Stimulated activated CD4-positive, alpha-beta T cell treated with anti-CD3 and anti-CD28 coated beads, Interleukin-1b, Interleukin-23, amount 100 ng/mL, for 24 hours (primary cell): Measurements from ENCODE around the gene RAI14.
"Not testable (repeated sequence)": the region's sequence is repeated elsewhere in the genome, so short reads cannot be mapped to it uniquely, and the experiment has no call there.

ENCODE experiments used
- DNase-seq, 4 experiments: peaks; one replicate each; pipeline ENCODE4 v3.0.0-alpha.2; 2020; ENCODE audit warnings: low read depth in 4 of 4, low spot score in 1 of 4

The RAI14 gene

DNA sequence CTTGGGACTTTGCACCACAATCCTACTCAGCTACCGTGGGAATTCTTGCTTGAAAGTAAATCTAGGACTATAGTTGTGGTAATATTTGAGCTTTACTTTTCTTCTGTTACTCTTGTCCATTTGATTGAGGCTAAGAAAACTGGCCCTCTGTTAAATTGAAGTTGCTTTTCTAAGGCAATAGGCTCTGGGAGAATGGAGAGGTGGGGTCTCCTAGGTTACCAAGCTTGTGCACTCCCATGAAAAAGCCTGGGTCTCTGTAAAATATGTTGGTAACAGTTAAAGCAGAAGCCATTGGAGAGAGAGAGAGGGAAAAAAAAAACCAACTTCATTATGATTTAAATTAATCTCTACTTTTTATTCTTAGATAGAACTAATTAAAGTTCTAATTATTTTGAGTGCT is 68.6 kb downstream of the RAI14 start:
- DNase-seq, result no peak

DNA sequence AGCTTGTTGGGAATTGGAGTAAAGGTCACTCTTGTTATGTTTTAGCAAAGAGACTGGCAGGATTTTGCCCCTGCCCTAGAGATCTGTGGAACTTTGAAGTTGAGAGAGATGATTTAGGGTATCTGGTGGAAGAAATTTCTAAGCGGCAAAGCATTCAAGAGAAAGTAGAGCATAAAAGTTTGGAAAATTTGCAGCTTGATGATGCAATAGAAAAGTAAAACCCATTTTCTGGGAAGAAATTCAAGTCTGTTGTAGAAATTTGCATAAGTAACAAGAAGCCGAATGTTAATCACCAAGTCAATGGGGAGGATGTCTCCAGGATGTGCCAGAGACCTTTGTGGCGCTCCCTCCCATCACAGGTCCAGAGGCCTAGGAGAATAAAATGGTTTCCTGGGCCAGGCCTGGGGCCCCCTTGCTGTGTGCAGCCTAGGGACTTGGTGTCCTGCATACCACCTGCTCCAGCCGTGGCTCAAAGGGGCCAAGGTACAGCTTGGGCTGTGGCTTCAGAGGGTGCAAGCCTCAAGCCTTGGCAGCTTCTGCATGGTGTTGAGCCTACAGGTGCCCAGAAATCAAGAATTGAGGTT is 71.1 kb downstream of the RAI14 start:
- DNase-seq, result not testable (repeated sequence)

DNA sequence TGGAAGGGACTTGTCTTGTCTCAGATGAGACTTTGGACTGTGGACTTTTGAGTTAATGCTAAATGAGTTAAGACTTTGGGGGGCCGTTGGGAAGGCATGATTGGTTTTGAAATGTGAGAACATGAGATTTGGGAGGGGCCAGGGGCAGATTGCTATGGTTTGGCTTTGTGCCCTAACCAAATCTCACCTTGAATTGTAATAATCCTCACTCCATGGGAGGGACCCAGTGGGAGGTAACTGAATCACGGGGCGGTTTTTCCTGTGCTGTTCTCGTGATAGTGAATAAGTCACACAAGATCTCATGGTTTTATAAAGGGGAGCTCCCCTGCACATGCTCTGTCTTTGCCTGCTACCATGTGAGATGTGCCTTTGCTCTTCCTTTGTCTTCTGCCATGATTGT is 72.1 kb downstream of the RAI14 start:
- DNase-seq, result no peak

DNA sequence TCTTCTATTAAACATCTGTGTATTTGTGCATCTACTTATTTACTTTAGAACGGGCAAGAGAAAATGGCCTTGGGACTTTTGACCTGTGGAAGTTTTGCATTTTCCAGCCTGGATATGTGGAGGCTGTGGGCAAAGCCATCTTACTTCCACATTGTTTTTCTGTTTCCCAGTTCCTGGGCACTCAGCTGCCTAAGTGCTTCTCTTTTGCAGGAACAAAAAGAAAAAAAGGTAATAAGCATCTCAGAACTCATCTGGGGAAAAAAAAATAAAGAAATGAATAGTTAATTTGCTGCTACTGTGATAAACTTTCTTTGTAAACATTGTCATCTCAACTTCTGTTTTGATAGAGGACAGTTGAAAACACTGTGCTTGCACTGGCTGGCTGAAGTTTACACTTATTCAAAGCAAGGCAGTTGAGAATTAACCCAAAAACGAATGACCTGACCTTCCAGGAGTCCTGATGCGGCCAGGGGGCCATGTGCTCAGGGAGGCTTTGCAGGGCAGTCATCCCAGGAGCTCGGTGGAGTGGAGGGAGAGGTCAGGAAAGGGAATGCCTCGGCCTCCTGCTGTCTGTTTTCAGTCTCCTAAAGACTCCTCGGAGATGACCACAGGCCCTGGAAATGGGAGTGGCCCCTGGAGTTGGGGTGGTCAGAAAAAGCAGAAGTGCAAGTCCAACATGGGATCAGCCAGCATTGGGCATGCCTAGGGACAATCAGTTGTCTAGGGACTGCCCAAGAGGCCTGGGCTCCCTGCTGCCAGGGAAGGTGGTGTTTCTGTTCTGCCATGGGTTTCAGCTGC is 75.5 kb downstream of the RAI14 start:
- DNase-seq, result no peak

DNA sequence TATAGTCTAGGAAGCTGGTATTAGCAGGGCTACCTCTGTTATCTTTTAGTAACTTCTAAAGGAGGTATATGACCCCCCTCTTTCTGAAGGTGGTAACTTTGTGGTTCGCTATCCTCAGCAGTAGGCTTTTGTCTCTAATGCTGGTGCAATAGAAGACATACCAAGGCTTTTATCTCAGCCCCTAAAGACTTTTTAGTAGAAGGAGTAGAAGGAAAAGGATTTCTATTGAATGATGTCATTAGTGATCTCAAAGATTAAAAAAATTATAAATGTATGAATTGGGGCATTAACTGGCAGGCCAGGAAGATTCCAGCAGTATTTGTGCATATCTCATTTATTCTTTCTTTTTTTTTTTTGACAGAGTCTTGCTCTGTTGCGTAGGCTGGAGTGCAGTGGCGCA is 78.2 kb downstream of the RAI14 start:
- no peak for DNase-seq

DNA sequence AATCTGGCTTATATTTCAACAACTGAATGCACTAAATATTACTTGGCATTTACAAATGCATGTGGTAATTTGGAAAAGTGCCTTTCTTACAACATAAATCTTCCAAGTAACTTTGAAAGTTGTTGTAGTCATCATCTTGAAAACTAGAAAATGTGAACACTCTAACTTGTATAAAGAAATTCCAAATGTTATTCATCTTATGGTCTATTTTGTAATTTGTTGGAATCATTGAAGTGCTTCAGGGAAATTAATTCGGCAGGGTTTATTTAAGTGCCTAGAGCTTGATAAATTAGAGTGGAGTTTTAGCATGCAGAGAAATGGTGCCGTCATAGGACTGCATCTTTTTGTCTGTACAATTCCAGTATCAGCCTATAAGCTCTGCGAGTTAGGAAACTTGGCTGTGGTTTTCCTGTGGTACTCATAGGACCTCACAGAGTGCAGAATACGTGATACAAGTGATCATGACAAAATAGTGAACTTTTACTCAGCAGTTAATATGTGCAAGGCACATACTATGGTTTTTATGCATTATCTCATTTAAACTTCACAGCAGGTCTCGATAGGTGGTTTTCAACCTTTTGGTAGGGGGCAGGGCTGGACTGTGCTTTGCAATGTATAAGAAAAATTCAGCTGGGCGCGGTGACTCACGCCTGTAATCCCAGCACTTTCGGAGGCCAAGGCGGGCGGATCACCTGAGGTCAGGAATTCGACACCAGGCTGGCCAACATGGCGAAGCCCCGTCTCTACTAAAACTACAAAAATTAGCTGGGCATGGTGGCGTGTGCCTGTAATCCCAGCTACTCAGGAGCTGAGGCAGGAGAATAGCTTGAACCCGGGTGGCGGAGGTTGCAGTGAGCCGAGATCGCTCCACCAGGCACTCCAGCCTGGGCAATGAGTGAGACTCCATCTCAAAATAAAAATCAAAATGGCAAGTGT is 79.6 kb downstream of the RAI14 start:
- no peak for DNase-seq

DNA sequence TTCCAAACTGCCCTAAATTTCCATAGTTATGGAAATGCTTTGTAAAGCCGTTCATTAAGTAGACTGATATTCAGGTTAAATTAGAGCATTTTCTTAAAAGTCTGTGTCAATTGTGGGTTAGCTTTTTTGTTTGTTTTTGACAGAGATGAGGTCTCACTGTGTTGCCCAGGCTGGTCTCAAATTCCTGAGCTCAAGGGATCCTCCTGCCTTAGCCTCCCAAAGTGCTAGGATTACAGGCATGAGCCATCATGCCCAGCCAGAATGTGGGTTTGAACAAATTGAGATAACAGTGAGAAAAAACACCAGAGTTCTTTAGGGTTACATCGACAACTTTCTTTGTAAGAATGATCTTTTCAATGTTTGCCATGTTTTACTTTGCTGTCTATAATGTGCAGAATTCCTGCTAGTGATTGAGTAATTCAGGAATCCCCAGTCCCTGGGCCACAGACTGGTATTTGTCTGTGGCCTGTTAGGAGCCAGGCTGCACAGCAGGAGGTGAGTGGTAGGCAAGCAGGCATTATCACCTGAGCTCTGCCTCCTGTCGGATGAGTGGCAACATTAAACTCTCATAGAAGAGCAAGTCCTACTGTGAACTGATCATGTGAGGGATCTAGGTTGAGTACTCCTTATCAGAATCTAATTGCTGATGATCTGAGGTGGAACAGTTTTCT is 80.5 kb downstream of the RAI14 start:
- DNase-seq, result no peak

DNA sequence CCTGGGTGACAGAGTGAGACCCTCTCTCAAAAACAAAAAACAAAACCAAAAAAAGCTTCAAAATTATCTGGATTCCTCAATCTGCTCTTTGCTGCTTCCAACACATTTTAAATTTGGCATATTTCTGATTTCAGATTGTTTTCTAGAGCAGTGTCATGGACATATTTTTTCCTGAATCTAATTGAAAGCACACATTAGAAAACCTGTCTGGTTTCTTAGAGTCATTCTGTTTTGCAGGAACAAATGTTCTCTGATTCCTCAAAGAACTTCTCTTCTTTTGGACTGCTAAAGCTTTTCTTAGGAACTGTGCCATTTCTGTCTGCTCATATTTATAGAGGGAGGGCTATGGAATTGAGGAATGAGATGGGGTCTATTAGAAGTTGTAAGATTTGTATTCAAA is 81.6 kb downstream of the RAI14 start:
- DNase-seq, result no peak

DNA sequence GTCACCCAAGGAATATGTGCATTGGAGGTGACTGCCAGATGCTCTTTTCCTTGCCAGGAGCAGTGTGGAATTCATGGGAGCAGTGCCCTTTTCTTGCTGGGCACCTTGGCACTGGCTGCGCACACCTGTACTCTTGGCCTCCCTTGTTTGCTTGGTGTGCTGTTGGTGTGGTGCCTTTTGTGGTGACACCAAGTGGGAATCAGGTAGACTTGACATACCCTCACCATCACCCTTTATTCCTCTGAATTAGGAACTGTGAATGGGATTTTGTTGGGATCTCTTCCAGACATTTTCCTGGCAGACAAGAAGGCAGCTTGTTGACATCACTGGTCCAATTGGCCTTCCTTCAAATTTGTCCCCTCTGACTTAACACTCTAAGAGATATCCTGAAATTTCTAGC is 82.3 kb downstream of the RAI14 start:
- no peak for DNase-seq

DNA sequence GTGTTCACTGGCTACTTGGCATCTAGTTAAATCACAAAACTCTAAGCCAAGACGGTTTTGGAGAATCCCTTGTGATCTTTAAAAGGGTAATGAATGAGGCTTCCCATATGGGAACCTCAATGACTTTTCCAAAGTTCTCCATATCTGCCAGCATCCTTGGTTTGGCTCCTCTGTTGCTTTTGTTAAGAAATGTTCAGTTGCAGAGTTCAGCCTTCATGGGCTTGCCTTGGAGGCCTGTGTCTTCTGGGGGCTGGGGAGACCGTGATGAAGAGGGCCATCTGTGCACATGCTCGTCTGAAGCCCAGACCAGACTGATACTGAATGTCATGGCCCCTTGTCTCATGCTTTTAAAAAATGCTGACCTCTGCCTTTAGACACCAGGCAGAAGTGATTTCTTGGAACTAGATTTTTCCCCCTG is 84.3 kb downstream of the RAI14 start:
- DNase-seq, result no peak

DNA sequence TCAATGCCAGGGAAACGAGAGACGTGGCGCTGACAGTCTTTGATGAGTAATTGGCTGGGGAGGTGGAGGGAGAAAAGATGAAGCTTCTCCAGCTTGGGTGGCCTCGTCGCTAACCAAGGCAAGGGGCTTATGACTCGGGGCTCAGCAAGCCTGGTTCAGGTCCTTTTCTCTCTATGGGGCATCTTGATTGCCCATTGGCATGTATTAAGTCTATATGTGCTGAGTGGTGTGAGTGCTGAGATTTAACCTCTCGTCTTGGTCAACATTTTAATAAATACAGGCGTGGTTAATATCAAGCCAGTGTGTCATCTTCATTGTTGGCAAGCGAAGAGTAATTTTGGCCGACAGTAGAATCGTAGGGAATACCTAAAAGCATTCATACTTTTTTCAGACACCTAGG is 85.9 kb downstream of the RAI14 start:
- DNase-seq, result no peak

DNA sequence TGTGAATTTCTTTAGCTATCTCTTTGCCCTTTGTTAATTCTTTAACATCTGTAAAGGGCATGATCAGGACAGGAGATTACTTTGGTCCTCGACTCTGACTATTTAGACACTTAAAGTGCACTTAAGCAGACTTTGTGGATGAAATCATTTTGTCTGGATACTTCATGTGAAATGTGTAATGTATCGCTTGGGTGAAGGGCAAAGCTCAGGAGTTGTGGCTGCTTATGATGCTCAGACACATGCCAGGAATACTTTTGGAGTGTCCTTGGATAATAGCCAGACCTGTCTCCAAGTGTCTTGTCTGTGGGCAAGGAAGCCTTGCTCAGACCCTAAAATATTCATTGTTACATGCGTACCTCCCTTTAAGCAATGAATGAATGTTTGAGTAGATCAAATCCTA is 87.8 kb downstream of the RAI14 start:
- no peak for DNase-seq

DNA sequence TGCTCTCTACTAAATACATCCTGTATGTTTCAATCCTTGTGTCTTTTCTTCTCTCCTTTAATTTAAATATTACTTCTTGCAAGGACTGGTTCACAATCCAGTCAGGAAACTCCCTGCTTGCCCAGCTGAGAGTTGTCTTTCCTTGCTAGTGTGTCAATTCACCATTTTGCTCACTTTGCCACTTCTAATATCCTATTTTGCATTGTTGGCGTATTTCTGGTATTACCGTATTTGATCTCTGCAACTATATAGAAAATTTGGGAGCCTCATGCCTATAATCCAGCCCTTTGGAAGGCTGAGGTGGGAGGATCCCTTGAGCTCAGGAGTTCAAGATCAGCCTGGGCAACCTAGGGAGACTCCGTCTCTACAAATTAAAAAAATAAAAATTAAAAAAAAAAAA is 92.3 kb downstream of the RAI14 start:
- DNase-seq, result no peak

DNA sequence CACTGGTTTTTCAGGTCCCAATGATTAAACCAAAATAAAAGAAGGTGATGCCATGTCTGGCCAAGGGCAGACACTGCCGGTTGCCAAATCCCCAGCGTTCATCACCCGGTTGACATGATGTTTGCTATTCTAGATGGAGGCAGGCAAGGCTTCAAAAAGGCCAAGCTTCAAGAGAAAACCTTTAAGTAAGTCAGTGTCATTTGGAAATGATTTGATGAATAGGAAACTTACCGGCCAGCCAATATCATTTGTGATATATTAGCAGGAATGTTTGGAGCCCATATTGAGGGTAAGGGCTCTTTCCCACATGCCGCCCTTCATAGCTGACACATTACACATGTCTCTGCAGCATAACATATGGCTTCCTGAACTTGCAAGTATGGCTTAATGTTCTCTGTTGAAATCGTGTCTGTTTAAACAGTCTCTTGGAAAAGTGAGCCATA is 93.3 kb downstream of the RAI14 start:
- DNase-seq, result no peak

DNA sequence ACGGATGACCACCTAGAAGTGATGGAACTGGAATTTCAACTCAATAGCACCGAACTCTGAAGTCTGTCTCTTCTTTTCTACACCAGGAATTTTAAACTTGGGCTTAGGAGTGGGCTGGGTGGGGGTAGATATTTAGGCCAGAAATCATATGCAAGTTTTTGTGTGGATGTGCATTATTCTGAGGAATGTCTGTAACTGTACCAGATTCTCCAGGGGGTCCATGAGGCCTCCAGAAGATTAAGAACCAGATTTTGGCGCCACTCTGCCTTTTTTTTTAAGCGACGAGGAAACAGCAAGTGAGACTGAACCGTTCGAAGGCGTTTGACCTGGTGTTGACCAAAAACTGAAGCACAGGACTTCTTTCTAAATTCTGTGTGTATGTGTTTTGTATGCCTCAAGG is 94.1 kb downstream of the RAI14 start:
- no peak for DNase-seq

DNA sequence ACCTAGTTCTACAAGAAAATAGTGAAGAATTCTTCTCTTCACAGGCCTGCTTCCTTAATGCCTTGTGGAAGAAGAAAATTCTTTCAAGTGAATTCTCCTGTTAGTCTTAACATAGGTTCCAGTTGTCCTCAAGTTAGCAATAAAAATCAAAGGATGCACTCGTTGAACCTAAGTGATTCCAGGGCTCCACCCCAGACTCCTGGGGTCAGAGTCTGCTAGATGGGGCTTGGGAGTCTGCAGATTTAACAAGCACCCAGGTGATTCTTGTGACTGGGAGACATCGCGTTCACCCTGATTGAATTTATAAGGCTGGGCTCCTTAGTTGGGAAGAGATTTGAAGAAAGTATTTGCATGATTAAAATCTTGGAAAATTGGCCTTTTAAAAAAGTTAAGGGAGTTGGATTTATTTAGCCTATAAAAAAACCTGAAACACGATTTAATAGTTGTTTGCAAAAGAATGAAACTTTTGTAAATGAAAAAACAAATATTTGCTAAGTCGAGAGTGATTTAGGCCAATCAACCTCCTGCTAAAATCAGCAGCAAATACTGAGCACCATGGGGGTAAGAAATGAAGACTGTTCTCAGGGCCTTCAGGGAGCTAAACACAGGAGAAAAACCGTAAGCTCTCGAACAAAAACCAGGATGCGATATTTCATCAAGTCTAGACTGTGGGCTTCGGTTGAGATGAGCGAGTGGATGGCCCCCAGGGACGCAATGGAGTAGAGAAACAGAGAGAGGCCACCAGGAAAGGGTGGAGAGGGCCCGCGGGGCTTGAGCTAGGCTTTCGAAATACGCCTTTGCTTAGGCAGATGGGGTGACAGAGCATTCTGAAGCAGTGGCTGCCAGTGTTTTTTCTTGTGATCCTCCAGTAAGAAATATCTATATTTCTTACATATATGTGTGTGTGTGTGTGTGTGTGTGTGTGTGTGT is 95.9 kb downstream of the RAI14 start:
- no peak for DNase-seq

DNA sequence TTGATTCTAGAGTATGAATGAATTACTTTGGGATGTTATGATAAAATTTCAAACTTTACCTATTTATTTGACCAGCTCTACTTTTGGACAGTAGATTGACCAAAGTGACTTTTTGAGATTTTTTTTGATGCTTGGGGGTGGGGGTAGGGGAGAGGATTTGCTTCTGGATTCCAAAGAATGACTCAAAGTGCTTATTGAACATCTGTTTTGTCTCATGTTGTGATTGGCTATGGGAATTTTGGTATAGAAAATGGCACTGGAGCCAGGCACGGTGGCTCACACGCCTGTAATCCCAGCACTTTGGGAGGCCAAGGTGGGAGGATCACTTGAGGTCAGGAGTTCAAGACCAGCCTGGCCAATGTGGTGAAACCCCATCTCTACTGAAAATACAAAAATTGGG is 97.1 kb downstream of the RAI14 start:
- DNase-seq, result not testable (repeated sequence)

DNA sequence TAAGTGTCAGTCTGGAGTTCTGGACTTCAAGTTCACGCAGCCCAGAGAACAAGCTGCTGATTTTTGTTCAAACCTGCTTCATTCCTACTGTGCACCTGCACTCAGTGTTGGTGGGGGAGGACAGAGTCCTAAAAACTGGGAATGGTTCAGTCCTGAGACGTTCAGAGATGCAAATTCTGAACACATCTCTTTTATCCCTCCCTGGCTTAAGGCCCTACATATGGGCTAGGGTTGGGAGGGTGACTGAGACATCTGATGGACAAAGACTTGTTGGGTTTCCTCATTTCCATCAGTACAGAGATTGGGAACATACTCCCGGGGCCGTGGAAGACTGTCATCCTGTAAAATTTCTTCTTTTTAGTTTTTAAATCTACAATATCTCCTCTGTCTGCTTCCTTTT is 99.8 kb downstream of the RAI14 start:
- no peak for DNase-seq

DNA sequence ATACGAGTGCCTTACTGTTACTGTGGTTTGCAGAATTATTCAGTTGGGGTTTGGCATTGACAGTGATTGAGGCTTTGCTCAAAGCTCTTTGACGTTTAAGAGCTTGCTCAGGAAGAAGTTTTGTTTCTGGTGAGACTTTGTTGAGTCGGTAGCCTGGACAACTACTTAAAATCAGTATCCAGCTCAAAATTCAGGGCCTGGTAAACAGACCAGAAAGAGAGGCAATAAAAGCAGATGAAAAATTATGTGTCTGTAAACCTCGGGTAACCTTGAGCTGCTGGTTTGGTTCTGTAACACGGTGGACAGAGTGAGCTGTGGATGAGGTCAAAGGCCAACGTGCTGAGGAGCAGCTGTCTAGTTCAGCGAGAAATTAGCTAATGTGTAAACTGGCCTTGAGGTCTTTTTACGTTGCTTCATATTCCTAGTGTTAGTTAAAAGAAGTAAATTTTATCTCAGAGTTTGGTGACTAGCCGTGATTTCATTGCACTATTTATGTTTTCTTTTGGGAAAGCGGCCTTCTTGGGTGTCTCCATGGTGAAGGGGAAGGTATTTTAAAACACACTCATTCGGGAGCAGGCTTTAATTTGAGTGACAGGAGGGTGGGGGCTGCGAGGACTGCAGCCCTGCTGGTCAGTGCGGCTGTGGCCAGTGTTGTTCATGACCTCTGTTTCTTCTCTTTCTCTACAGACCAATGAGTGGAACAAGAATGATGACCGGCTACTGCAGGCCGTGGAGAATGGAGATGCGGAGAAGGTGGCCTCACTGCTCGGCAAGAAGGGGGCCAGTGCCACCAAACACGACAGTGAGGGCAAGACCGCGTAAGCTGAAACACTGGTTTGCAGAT is 100.9 kb downstream of the RAI14 start:
- no peak for DNase-seq
